ENCODE results near the gene PSTPIP1.

Gene PSTPIP1

DNA sequence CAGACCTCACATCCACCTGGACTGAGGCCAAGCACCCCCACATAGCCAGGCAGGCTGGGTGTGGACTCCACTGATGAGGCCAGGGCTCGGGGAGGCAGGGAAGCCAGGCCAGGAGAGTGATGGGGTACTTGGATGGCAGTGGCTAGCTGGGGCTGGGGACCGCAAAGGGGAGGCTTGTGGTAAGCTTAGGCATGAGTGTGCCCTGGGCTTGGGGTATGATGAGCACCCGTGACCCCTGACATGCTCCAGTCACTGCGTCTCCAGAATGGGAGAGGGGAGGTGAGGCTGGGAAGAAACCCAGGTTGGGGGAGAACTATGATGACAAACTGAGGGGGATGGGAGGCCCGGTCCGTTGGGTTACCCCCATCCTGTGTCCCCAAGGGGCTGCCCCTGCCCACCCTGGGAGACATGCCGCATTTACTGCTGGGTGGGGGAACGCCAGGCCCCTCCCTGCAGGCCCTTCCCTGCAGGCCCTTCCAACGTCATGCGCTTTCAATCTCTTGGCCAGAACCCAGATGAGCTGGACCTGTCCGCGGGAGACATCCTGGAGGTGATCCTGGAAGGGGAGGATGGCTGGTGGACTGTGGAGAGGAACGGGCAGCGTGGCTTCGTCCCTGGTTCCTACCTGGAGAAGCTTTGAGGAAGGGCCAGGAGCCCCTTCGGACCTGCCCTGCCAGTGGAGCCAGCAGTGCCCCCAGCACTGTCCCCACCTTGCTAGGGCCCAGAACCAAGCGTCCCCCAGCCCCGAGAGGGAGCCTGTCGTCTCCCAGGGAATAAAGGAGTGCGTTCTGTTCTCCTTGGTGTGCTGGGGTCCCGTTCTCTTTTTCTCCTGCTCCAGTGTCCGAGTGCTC lies 41.8 kb downstream of the PSTPIP1 start:
- DNase-seq (ENCODE audit: low read depth, low spot score): no peak

DNA sequence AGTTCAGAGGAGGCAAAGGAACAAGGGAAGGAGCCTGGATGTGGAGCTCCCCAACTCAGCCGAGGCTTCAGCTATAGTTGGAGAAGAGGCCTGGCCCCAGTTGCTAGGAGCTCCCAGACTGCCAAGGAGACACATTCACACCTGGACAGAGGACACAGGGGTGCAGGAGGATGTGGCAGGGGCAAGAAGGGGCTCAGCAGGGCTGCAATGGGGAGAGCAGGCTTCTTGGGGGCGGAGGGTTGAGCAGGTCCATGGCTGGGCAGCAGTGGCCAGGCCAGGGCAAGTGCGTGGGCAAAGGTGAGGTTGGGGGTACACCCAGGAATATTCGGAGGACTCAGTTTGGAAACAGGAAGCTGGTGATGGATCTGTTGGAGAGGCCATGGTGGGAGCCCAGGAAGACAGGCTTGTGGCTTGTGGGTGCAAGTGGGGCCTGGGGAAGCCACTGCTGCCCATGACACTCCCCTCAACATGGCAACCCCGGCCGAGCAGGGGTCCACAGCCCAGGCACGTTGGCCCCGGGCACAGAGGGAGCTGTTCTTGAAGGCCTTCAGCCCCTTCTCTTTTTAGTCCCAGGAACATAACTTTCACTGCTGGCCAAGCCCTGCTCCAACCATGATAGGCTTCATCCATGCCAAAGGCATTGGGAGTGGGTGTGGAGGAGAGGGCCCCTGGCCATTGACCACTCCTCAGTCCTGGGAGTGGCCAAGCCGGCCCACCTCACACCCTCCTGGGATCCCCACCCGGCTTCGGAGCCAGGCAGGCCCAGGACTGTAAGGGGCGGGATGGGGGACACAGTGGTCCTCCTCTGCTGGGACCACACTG lies 42.7 kb downstream of the PSTPIP1 start:
- no peak for DNase-seq (ENCODE audit: low read depth, low spot score)

More for the DNA sequence above, 41.8 kb downstream of the PSTPIP1 start:
- no peak overlapping the region for H3K4me3 ChIP-seq (ENCODE audit: low read length)

GRCh38 chr15:77038312-77039216 lies 43.6 kb downstream of the PSTPIP1 start:
- no peak for DNase-seq (ENCODE audit: low read depth, low spot score)
- no peak overlapping the region for H3K4me3 ChIP-seq (ENCODE audit: low read length)

More for the DNA sequence above, 42.7 kb downstream of the PSTPIP1 start:
- no peak overlapping the region for H3K4me3 ChIP-seq (ENCODE audit: low read length)

- no peak for DNase-seq (ENCODE audit: low read depth, low spot score)
Measured at GRCh38 chr15:77039217-77039533, 44.2 kb downstream of the PSTPIP1 start.

GRCh38 chr15:77039848-77040247 lies 44.9 kb downstream of the PSTPIP1 start:
- no peak for DNase-seq (ENCODE audit: low read depth, low spot score)
- no peak overlapping the region for H3K4me3 ChIP-seq (ENCODE audit: low read length)

More at GRCh38 chr15:77039217-77039533, 44.2 kb downstream of the PSTPIP1 start:
- H3K4me3 ChIP-seq (ENCODE audit: low read length): no peak overlapping the region

GRCh38 chr15:77040673-77041072 lies 45.7 kb downstream of the PSTPIP1 start:
- no peak for DNase-seq (ENCODE audit: low read depth, low spot score)
- H3K4me3 ChIP-seq (ENCODE audit: low read length): no peak overlapping the region

DNA sequence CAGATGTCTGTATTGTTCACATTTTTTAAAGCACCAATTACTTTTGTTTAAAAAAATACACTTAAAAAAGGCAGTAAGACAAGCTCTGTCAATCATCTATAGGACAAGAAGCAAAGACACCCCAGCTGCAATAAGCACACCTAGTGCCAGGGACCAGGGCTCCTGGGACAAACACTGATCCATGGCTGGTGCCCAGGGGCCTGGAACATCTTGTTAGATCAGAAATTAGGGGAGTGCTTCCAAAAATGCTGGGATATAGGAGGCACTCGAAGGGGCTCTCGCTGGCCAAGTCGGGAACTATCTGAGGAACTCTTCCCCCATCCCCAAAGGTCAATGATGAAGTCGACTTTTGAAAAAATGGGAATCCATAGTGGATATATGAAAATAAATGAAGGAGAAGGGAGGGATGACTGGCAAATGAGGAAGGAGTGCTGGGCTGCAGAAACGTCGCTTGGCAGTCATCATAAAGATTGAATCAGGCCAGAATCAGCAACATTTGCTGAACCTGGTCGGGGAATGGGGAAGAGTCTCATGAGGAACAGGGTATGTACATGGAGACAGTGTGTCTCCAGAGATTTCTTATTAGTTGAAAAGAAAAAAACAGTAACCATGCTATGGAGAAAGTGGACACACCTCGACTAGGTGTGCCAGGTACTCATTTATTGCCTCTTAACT lies 47.5 kb downstream of the PSTPIP1 start:
- DNase-seq (ENCODE audit: low read depth, low spot score): no peak
- no peak overlapping the region for H3K4me3 ChIP-seq (ENCODE audit: low read length)

GRCh38 chr15:77042955-77043920 lies 48.3 kb downstream of the PSTPIP1 start:
- no peak for DNase-seq (ENCODE audit: low read depth, low spot score)
- H3K4me3 ChIP-seq (ENCODE audit: low read length): no peak overlapping the region

DNA sequence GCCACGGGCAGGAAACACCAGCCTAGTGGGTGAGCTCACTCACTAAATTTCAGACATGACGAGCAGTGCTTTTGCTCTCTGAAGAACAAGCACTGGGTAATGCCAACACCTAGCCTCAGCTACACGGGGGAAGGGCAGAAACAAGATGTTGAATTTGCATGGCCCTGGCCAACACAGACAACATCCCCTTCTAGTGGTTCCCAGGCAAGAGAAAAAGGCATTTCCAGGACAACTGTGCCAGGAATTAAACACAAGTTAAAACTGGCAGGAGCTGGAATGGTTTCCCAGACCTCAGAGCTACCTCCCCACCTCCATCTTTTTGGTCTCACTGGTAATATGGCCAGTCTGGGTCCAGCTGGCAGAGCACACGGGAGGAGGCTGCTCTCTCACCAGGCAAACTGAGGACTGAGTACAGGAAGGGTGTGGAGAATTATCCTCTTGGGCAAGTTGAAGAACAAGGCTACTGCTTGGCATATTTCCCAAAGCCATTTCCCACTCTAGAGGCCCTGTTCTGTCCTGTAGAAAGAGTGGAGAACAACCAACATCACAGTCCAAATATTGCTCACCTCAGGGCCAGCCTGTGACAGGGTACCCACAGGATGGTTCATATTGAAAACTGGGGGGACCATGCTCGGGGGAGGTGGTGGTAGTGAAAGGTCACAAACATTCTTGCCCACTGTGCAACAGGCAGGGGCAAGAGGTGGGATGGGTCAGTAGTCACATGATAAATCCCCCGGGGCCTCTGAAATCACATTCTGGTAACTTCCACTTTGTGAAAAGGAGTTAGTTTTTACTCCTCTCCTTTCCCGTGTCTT lies 49.5 kb downstream of the PSTPIP1 start:
- no peak for DNase-seq (ENCODE audit: low read depth, low spot score)
- H3K4me3 ChIP-seq (ENCODE audit: low read length): no peak overlapping the region

DNA sequence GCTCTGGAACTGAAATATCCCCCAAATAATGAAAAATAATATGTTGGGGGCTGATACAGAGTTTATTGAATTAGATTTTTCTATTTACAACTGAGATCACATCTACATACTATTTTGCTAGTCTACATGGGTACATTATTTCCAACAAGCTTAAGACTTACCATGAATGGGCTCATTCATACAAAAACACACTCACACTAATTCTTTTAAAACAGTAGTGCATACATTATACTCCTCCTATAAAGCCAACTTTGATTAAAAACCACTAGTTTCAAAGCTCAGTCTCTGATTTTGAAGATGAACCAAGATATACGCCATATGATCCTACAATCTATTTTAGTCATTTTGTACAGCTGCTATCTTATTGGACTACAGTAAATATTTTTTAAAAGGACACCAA lies 51.1 kb downstream of the PSTPIP1 start:
- no peak for DNase-seq (ENCODE audit: low read depth, low spot score)
- H3K4me3 ChIP-seq (ENCODE audit: low read length): no peak overlapping the region

GRCh38 chr15:77046704-77047412 lies 51.9 kb downstream of the PSTPIP1 start:
- H3K4me3 ChIP-seq (ENCODE audit: low read length): no peak overlapping the region
- no peak for DNase-seq (ENCODE audit: low read depth, low spot score)

DNA sequence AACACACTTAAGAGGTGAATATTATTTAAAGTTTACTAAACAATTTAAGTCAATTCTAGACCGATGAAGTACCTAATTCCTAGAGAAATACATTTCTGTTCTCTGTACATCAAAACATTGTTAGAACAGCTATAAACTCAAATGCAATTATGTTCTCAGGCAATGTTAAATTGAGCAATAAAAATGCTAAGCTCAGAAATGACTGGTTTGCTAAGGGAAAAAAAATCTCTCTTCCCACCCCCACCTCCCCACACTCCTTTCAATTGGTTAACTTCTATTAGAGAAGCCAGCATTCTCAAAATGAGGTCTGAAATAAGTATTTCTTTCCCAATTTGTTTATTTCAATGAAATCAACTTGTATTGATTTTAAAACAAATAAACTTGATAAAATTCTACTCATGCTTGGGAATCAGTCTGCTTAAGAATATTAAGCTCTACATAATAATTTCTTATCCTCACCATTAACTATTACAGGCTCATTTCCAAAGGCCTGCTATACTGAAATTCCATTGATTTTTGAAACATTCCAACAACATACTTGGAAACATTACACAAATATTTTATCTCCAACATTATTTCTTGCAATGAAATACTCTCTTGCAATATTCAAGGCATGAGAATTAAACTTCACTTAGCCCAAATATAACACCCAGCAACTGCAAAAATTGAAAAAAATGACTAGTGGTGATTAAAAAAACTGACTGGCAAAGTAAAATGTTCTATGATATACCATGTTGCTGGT lies 53.4 kb downstream of the PSTPIP1 start:
- no peak for DNase-seq (ENCODE audit: low read depth, low spot score)
- H3K4me3 ChIP-seq (ENCODE audit: low read length): no peak overlapping the region

DNA sequence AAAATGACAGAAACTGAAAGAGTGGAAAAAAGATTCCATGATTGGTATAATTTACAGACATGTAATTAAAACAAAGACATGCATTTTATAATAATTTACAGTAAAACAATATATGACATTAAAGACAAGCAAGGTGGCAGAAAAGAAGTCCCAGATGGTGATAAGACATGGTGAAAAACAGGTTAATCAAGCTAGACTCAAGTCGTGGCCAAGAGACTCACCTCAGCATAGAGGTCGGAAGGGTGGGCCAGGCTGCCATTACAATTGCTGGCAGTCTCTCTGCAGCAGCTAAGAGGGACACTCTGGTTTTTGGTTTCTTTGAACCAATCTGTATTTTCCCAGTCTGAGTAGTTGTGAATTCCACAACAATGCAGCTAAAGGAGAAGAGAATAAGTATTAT lies 57.6 kb downstream of the PSTPIP1 start:
- no peak for DNase-seq (ENCODE audit: low read depth, low spot score)

GRCh38 chr15:77053709-77054108 lies 58.8 kb downstream of the PSTPIP1 start:
- no peak for DNase-seq (ENCODE audit: low read depth, low spot score)
- no peak overlapping the region for H3K4me3 ChIP-seq (ENCODE audit: low read length)

More for the DNA sequence above, 57.6 kb downstream of the PSTPIP1 start:
- no peak overlapping the region for H3K4me3 ChIP-seq (ENCODE audit: low read length)

DNA sequence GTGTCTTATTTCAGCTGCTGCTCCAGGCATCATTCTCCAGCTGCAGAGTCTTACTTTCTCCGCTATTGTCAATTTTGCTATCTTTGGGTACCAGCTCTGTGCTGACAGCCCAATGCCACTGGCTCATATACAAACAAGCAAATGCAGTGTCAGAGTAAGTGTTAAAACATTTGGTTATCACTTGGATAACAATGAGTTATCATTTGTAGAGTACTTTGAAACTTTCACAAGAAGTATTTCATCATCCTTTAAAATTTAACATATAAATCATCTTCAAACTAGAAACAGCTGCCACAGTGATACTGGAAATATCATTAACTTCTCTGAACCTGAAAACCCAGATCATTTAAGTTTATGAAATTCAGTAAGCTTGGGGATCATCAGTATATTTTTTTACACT lies 62.1 kb downstream of the PSTPIP1 start:
- no peak for DNase-seq (ENCODE audit: low read depth, low spot score)
- H3K4me3 ChIP-seq (ENCODE audit: low read length): no peak overlapping the region

- DNase-seq (ENCODE audit: low read depth, low spot score): no peak
- H3K4me3 ChIP-seq (ENCODE audit: low read length): no peak overlapping the region
Measured at GRCh38 chr15:77057685-77058084, 62.8 kb downstream of the PSTPIP1 start.

Measured in Jurkat, Clone E6-1 (cell line).